Left colon (tissue), 2 donors: ENCODE measurements around the gene INPP5A. TPM values are rescaled to one million over a fixed set of nuclear protein-coding genes. Genes with fewer than 3 reads are reported as not detected.
"Not testable (repeated sequence)": the region's sequence is repeated elsewhere in the genome, so short reads cannot be mapped to it uniquely, and the experiment has no call there.

ENCODE experiments used
- ATAC-seq: fragments of 200-7000 bp; cut with Tn5 transposase; one replicate; pipeline ENCODE4 v1.9.1; 2020; ENCODE audit warnings: mild to moderate bottlenecking, moderate library complexity
- DNase-seq, 2 donors: peaks; one replicate each; pipeline ENCODE4 v3.0.0-alpha.2; 2020
- intact Hi-C, 2 donors: fragments of 100-400 bp; cut with DNase I in 1 of 2; cut with micrococcal nuclease in 1 of 2; formaldehyde crosslinking; loops; one replicate each; pipeline versions ENCODE4 v1.11.2 to v1.14.0; 2022; cut with DNase I, micrococcal nuclease
- total RNA-seq, 2 donors: library from RNA; stranded (reverse); fragmentation: NEBNext Ultra II Directional; extraction: Animal tissue kit (Norgen Biotek cat#: 25700); gene quantifications; one replicate each; pipeline ENCODE4 v1.2.1, GENCODE V29; 2021
- donor health status: DM: no; HTN: no; CAD: no.
- donor health status: DM: yes; HTN: yes; CAD: no.

Gene INPP5A
- total RNA-seq, 2 donors from 2014 or later = 35.6 to 42.2 TPM

DNA sequence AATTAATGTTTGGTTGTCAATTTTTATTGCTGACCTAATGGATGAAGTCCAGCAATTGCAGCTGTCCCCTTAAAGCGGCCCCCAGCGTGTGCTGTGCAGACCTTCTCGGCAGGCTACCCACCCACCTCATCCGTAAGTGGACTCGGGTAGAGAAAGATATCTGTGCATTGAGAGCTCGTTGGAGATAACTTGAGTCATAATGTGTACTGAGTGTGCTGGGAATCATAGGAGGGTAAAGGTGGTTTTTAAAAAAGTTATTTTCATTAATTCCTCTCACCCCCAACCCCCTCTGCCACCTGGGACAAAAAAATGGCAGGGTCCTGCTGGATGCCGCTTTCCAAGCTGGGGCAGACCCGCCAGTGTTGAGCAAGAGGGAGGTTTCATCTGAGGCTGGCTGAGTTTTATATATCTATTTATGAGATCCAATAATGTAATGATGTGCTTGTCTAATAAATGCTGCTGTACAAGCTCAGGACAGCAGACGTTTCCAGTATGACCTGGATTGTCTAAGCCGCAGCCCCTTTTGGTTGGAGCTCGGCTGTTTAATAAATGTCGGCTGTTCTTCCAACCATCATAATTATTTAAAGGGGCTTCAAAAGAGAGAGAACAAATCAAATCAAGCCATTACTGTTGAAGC, 129.2 kb downstream of the INPP5A start:
- ATAC-seq (no peak), DNase-seq (no peak)
- intact Hi-C loops = no loop called here

DNA sequence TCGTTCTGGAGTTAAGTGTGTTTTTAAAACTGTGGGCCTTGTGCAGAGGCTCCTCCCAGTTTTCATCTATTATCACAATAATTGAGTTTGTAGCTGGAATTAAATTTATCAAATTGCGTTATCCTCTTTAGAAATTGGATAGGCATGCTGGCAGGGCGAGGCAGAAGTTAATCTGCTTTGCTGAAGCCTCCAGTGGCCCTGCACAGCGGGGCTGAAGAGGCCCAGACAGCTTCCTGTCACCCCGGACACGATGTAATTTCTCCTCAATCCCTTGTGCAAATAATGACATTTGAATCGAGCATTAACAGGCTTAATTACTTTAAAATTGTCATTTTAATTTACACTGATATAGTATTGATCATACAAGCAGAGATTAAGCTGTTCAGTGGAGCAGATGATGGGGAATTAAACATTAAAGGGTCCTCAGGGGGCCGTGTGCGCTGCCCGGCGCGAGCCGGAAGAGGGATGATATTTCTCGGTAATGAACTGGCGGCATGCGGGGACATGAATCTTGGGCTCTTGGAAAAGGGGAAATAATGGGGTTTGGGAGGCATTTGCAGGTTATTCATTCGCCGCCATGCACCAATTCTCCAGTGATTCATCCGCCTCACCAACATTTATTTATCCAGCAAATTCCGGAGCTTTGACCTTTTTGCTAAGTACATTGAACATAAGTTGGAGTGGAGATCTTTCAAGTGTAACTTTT, 129.9 kb downstream of the INPP5A start:
- intact Hi-C loops = no loop called here
- DNase-seq = no peak
- ATAC-seq = no peak

DNA sequence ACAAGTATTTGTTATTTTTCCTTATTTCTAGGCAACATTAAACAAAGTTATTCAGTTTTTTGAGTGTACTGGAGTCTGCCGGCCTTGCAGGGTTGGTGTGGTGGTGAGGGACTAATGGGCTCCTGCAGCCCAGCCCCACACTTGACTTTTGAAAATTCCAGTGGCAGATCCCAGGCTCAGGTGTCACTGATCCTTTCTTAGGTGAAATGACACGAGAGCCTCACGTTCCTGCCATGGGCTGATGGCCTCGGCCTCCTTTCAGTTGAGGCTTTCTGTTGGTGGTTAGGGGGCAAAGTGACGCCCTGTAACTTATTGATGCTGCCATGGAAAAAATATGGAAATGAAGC, 130.4 kb downstream of the INPP5A start:
- intact Hi-C loops = no loop called here
- no peak for ATAC-seq
- DNase-seq = no peak

DNA sequence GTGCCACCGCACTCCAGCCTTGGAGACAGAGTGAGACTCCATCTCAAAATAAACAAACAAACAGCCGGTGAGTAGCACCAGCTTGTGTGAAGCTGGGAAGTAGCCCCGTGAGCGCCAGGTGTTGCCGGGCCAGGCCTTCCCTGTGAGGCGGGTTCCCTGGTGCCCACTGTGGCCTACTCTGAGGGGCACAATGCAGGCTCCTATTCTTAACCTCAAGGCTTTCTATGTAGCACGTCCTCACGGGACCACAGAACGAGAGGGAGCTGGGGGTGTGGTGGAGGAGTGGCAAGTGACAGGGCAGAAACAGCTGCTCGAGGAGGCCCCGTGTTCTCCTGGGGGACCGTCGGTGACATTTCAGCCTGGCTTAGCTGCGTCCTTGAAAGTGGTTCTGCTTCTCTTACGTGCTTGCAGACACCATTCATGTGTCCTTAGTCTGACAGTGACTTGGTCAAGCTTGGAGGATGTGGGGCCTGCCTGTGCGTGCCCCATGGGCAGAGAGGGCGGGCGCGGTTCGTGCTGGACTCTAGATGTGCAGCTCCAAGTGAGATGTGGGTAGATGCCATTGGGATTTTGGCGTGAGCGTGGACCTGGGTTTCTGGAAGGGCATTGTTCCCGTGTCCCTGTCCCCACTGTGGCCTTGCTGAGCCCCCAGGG, 131.7 kb downstream of the INPP5A start:
- peak in 1 of 2 donors; percentile 20 for DNase-seq
- no peak for ATAC-seq
- intact Hi-C loops = no loop called here

DNA sequence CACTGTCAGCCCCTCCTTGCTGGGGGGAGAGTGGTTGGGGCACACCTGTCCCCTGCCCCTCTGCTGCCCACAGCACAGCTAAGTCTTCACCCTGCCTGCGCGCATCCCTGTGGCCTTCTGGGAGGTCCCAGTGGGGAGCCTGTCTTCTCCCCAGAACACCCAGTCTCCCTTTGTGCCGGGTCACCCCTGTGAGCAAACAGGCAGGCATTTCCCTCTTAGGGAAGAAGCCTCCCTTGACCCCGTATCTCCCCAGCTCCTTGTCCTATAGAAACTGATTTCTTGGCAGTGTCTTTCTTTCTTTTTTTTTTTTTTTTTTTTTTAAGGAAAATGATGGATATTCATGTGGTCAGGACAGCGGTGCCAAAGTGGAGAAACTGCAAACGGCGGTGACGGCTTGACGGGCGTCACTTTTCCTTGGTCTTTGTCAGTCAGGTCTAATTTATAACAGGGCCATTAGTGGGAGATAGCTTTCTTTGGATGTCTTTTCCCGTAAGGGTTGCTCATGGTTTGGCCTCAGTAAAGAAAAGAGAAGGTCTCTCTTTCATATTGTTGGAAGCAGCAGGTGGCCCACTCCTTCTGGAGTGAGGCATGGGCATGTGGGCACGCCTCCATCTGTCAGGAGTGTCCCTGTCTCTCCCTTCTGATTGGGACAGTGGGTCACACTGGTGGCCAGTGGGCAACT, 133.1 kb downstream of the INPP5A start:
- DNase-seq (peak in 1 of 2 donors; percentile 14), ATAC-seq (no peak)
- intact Hi-C loops = no loop called here

DNA sequence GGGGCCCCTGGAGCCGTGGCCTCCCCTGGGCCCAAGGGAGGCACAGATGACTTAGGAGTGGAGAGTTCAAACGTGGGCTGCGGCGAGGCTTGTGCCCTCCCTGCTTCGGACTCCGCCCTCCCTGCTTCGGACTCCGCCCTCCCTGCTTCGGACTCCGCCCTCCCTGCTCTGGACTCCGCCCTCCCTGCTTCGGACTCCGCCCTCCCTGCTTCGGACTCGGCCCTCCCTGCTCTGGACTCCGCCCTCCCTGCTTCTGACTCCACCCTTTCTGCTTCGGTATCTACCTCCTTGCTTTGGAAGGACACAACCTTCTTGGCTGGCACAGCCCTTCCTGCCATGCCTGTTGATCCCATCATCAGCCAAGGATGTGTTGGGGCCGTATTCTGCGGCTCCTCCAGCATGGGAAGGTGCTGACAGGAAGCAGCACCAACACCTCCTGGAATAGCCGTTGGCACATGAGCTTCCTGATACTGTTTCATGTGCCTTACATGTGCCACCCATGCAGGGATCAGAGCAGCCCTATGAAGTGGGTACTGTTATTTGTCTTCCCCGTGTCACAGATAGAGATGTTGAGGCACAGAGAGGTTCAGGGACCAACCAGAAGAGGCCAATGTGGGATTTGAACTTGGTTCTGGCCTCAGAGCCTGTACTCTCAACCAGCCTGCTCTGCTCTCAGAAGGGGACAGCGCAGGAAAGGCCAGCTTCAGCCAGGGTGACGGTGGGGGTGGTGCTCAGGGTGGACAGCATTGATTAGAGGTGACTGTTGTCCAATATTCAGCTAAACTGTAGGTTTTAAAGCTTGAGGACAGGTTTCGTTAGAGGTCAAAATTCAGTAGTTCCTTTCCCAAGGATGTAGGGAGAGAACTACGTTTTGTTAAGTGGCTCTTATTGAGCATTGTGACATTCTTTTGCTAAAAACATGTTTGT, 133.9 kb downstream of the INPP5A start:
- ATAC-seq (no peak), DNase-seq (peak in 1 of 2 donors; percentile 18)
- intact Hi-C loops = no loop called here

DNA sequence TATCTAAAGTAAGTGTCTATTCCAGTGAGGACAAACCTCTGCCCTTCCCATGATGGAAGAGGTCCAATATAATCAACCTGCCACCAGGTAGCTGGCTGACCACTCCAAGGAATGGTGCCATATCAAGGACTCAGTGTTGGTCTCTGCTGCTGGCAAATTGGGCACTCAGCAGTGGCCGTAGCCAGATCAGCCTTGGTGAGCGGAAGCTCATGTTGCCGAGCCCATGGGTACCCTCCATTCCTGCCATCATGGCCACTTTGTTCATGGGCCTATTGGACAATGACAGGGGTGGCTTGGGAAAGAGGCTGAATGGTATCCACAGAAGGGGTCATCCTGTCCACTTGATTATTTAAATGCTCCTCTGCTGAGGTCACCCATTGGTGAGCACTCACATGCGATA, 136.2 kb downstream of the INPP5A start:
- DNase-seq, ATAC-seq, intact Hi-C loops: not testable (repeated sequence)

DNA sequence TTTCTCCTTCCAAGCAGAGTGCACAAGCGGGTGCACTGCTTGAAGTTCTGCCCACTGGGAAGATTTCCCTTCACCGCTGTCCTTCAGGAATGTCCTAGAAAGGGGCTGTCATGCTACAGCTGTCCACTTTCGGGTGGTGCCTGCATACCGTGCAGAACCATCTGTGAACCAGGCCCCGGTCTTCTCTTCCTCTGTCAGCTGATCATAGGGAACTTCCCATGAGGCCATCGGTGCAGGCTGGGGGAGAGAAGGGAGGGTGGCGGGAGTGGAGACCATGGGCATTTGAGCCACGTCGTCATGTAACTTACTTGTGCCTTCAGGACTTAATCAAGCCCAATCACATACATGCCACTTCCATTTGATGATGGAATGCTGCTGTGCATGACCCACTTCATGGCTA, 136.7 kb downstream of the INPP5A start:
- ATAC-seq (no peak), DNase-seq (peak in 1 of 2 donors; percentile 3)
- intact Hi-C loops = no loop called here

DNA sequence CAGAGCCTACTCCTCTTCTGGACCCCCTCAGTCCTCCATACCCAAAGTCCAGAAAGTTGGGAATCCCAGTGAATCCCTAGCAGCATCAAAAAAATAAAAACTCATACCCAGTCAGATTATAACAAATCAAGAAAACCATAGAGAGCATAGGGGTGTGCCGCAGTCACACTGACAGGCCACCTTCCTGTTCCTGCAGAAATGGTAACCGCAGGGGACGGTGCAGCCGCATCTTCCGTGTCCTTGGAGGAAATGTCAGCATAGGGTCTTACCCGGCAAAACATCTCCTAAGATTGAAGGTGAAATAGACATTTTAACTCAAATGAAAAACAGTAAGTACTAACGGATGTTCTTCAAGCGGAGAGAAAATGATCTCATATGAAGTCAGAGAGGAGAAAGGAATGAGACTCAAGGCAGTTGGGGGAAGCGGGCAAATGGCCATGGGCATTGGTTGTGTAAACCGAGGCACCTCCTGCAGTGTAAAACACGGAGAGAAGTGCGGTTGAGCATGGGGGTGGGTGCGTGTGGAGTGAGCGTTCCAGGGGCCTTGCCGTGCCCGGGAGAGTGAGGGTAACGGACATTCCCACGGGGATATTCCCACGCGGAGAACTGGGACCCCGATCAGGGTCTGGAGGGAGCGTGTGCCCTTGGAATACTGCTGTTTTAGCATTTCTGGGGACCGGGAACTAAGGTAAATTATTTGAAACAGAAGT, 137.6 kb downstream of the INPP5A start:
- DNase-seq = peak in 1 of 2 donors; percentile 4
- ATAC-seq = no peak
- intact Hi-C loops = no loop called here

DNA sequence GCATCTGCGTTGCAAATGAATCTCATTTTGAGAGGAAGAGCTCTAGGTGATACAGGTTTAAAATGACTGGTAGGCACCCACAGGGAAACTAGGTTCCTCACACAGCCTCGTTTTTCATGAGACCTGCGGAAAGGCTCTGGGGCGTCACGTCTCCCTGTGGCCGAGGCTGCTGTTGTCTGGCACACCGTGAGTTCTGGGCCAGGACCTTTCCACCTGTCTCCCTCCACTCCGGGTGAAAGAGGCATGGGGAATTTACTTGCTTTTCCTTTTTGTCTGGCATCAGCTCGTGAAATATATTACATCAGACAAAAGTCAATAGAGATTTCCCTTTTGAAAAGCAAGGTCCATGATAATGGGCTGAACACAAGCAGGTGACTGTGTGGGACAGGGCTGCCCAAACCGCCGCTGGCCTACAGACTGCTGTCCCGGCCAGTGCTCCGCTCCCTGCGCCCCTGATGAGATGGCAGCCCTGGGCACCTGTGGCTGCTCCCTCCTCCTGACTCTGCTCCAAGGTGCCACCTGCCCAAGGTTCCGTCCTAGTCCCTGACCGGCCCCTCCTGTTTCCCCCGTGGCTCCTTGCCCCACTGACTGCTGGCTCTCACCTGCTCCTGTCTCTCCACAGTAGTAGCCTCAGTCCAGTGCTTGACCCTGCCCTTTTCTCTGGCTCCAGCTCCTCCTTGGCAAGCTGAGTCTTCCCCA, 138.8 kb downstream of the INPP5A start:
- intact Hi-C loops = no loop called here
- DNase-seq (peak in 1 of 2 donors; percentile 20), ATAC-seq (no peak)

DNA sequence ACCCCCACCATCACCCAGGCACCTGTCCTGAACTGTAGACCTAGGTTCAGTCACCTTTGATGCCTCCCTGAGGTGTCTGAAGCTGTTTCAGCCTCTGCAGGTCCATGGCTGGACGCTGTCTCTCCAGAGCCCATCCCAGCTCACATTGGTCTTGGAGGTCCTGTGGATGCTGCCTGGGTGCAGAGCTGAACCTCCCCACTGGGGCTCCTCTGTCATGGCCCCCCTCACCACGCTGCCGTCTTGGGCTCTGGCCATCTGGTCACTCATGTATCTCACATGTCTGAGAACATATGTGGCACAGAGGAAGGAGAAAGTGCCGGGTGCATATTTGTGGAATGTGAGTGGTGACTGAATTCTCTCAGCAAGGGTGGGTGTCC, 139.5 kb downstream of the INPP5A start:
- intact Hi-C loops = no loop called here
- no peak for ATAC-seq
- peak in 1 of 2 donors; percentile 14 for DNase-seq

DNA sequence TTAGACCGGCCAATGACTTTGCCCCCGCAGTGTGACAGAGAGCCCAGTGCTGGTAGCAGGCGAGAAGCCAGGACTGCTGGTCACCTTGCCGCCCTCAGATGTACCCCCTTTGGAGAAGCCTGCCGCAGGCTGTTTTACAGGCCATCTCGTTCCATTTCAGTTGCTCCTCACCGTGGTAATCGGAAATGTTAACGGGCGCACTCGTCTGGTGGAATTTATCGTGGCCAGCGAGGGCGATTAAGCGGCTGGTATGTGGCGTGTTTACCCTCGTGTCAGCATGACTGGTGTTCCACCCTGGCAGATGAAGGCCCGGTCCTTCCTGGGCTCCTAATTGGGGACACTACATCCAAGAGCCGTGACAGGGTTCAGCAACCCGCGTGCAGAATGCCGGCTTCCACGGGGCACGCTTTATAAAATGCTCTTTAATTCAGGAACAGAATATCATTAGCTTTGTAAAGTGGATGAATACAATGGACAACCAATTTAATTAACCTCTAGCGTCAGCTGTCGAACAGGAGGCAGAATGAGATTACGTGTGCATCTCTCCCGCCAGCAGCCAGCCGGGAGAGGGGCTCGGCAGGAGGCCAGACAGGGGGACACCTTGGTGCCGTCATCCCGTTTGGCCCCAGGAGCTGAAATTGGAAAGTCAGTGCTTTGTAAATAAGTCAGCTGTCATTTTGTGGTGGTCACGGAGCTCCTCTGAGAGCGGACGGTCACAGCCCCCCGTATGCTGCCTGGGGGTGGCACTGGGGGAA, 140.1 kb downstream of the INPP5A start:
- no peak for ATAC-seq
- DNase-seq = peak in 1 of 2 donors; percentile 10
- intact Hi-C loops = no loop called here

DNA sequence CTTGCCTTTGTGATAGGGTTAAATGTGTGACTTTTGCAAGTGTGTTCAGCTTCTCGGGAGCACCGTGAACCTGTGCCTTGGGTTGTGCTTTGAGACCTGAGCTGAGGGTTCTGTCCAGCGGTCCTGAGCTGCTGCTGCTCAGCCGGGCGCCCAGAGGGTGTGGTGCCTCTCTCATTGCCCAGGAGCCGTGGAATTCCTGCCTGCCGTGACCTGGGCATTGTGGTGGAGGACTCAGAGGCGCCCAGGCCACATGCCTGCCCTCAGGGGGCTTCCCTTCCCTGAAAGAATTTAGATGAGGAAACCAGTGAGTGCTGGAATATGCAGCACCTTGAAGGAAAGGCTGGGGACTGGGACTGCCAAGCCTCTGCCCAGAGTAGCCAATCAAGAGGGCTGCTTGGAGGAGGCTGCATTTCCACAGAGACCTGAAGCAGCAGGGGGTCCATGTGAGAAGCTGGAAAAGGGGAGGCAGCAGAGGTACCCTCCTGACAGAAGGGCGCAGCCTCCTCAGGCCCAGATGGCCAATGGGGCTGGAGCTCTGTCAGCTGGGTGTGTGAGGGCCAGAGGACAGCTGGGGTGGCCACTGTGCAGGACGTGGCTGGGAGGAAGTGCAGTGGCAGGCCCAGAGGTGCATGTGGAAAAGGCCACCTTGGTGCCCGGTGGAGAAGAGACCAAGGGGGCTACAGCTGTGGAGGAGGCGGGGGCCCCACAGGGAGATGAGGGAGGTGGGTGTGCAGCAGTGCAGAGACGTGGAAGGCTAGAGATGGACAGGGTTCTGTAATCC, 141.0 kb downstream of the INPP5A start:
- intact Hi-C loops = no loop called here
- peak in 1 of 2 donors; percentile 15 for DNase-seq
- no peak for ATAC-seq

DNA sequence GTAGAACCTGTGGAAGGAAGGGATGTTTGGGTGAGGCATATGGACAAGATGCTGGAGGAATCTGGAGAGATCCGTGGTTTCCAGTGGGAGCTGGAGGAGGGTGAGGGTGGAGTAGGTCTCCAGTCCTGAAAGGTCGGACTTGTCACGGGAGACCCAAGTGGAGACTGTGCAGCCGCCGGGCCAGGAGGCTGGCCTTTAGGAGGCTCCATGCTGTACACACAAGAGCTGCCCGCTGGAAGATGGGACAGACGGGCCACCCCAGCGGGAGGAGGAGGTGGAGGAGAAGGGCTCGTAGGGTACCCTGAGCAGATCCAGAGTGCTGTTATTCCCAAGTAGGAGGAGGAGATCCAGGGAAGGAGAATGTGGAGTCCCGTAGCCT, 141.6 kb downstream of the INPP5A start:
- intact Hi-C loops = no loop called here
- DNase-seq (peak in 1 of 2 donors; percentile 8), ATAC-seq (no peak)

DNA sequence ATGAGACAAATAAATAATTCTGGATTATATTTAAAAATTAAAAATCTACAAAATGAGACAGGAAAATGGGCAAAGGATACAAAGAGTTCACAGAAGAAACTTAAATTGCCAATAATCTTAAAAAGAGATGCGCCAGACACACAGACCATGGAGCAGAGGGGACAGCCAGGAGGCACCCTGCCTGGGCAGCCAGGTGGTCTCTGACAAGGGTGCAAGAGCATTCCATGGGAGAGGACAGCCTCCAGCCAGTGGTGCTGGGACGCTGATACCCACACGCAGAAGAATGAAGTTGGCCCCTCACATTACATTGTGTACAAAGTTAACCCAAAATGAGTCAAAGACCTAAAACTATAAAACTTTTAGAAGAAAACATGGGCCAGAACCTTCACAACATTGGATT, 142.1 kb downstream of the INPP5A start:
- no peak for ATAC-seq
- DNase-seq = peak in 1 of 2 donors; percentile 2
- intact Hi-C loops = no loop called here

DNA sequence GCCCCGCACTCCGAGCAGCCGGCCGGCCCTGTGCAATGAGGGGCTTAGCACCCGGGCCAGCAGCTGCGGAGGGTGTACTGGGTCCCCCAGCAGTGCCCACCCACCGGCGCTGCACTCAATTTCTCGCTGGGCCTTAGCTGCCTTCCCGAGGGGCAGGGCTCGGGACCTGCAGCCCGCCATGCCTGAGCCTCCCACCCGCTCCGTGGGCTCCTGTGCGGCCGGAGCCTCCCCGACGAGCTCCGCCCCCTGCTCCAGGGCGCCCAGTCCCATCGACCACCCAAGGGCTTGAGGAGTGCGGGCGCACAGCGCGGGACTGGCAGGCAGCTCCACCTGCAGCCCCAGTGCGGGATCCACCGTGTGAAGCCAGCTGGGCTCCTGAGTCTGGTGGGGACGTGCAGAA, 143.2 kb downstream of the INPP5A start:
- ATAC-seq, intact Hi-C loops: not testable (repeated sequence)
- DNase-seq = peak in 1 of 2 donors; percentile 15
